SK-N-SH (cell line): ENCODE results near the gene HSPB2. TPM values are rescaled to one million over a fixed set of nuclear protein-coding genes. Genes with fewer than 3 reads are reported as not detected.

ENCODE experiments used
- CTCF ChIA-PET: fragments of 300-600, 350-600 bp; formaldehyde crosslinking; extraction: SDS; loops from one replicate; lab custom pipeline; 2021; lab: Yijun Ruan, JAX
- POLR2A ChIA-PET: fragments of 350-600 bp; sonication (Branson Sonifier 250); formaldehyde crosslinking; extraction: SDS; loops from one replicate; lab custom pipeline; 2020; ENCODE audit warnings: antibody characterized with exemption, inconsistent platforms; lab: Yijun Ruan, JAX
- DNase-seq: peaks from one replicate; pipeline ENCODE4 v3.0.0; 2012
- H2AFZ ChIP-seq: fragments of 200-600 bp; sonication (generic); 2 replicates; pipeline ENCODE4 v1.8.1; 2016; ENCODE audit warnings: antibody characterized with exemption, mild to moderate bottlenecking, low read depth
- H3F3A ChIP-seq: fragments of 200-600 bp; sonication (generic); replicated peaks from 2 replicates; pipeline ENCODE3; 2016; ENCODE audit warnings: antibody characterized with exemption, mild to moderate bottlenecking; ENCODE audit not compliant: insufficient read depth
- H3K27ac ChIP-seq, 2 experiments: fragments of 200-500 bp in 1 of 2; fragments of 200-600 bp in 1 of 2; sonication (Bioruptor generic) in 1 of 2; sonication (generic), shearing (Covaris generic) in 1 of 2; 2 replicates each; pipeline versions ENCODE4 v1.5.1 to v1.6.1; 2014 to 2016; ENCODE audit warnings: low read depth in 2 of 2, inconsistent platforms in 1 of 2, low read length in 1 of 2, mild to moderate bottlenecking in 1 of 2, mixed read lengths in 1 of 2
- H3K27me3 ChIP-seq: fragments of 200-600 bp; sonication (generic), shearing (Covaris generic); 2 replicates; pipeline ENCODE4 v1.6.1; 2016; ENCODE audit warnings: mixed run types; ENCODE audit not compliant: insufficient read depth
- H3K36me3 ChIP-seq, 2 experiments: fragments of 200-500 bp in 1 of 2; fragments of 200-600 bp in 1 of 2; sonication (Bioruptor generic) in 1 of 2; sonication (generic) in 1 of 2; replicated peaks in 1 of 2; 2 replicates each; pipeline versions ENCODE3 to v1.5.1; 2014 to 2016; ENCODE audit warnings: low read length in 1 of 2, mild to moderate bottlenecking in 1 of 2; ENCODE audit not compliant: insufficient read depth in 2 of 2, control insufficient read depth in 1 of 2
- H3K4me1 ChIP-seq, 2 experiments: fragments of 200-500 bp in 1 of 2; fragments of 200-600 bp in 1 of 2; sonication (Bioruptor generic) in 1 of 2; sonication (generic), shearing (Covaris generic) in 1 of 2; 2 replicates each; pipeline versions ENCODE4 v1.5.1 to v1.6.1; 2014 to 2016; ENCODE audit warnings: low read depth in 1 of 2, low read length in 1 of 2, mixed run types in 1 of 2; ENCODE audit not compliant: insufficient read depth in 2 of 2, control insufficient read depth in 1 of 2
- H3K4me2 ChIP-seq: fragments of 200-600 bp; sonication (generic), shearing (Covaris generic); 2 replicates; pipeline ENCODE4 v1.6.1; 2017; ENCODE audit warnings: mixed run types
- H3K4me3 ChIP-seq, 2 experiments: fragments of 200-500 bp in 1 of 2; fragments of 200-600 bp in 1 of 2; sonication (Bioruptor generic) in 1 of 2; sonication (generic), shearing (Covaris generic) in 1 of 2; 2 replicates each; pipeline versions ENCODE4 v1.5.1 to v1.8.1; 2014 to 2016; ENCODE audit warnings: low read depth in 2 of 2, inconsistent platforms in 1 of 2, low read length in 1 of 2, mild to moderate bottlenecking in 1 of 2, mixed read lengths in 1 of 2, moderate library complexity in 1 of 2
- H3K79me2 ChIP-seq: fragments of 200-600 bp; sonication (generic); 2 replicates; pipeline ENCODE4 v1.8.1; 2017; ENCODE audit warnings: mild to moderate bottlenecking; ENCODE audit not compliant: insufficient read depth
- H3K9ac ChIP-seq: fragments of 200-600 bp; sonication (generic); 2 replicates; pipeline ENCODE4 v1.6.1; 2017; ENCODE audit warnings: mixed run types
- H3K9me2 ChIP-seq: fragments of 200-600 bp; sonication (generic); 2 replicates; pipeline ENCODE4 v1.6.1; 2017; ENCODE audit warnings: mixed run types
- H3K9me3 ChIP-seq: fragments of 200-600 bp; sonication (generic); 2 replicates; pipeline ENCODE4 v1.6.1; 2017; ENCODE audit warnings: mixed run types, mild to moderate bottlenecking, moderate library complexity
- H4K20me1 ChIP-seq: fragments of 200-600 bp; sonication (generic); 2 replicates; pipeline ENCODE4 v1.6.1; 2017; ENCODE audit warnings: mild to moderate bottlenecking, mixed run types; ENCODE audit not compliant: insufficient read depth
- ELF1 ChIP-seq: IDR thresholded peaks from 2 replicates; pipeline ENCODE4 v1.4.0; 2012
- EZH2phosphoT487 ChIP-seq: fragments of 200-600 bp; sonication (generic); IDR thresholded peaks from 2 replicates; pipeline ENCODE4 v1.6.1; 2017; ENCODE audit warnings: low read depth, mixed run types, mild to moderate bottlenecking, antibody characterized with exemption, moderate library complexity, borderline replicate concordance
- FOXJ3 ChIP-seq: sonication (generic); formaldehyde crosslinking; IDR thresholded peaks from 2 replicates; pipeline ENCODE4 v1.5.1; 2020; ENCODE audit warnings: mild to moderate bottlenecking, missing genetic modification reagents
- GABPA ChIP-seq: IDR thresholded peaks from 2 replicates; pipeline ENCODE4 v1.4.0; 2012; ENCODE audit warnings: low read depth, mild to moderate bottlenecking
- IRF3 ChIP-seq: fragments of 150-350 bp; IDR thresholded peaks from 2 replicates; pipeline ENCODE4 v1.6.1; 2016; ENCODE audit warnings: mild to moderate bottlenecking, low read depth, low read length
- MAX ChIP-seq: IDR thresholded peaks from 2 replicates; pipeline ENCODE4 v1.4.0; 2012; ENCODE audit warnings: low read depth
- MXI1 ChIP-seq: IDR thresholded peaks from 2 replicates; pipeline ENCODE4 v1.6.1; 2012; ENCODE audit warnings: mild to moderate bottlenecking, low read depth, low read length, improper control_type of control experiment
- NFIC ChIP-seq: IDR thresholded peaks from 2 replicates; pipeline ENCODE4 v1.4.0; 2012; ENCODE audit warnings: borderline replicate concordance
- POLR2AphosphoS5 ChIP-seq: IDR thresholded peaks from 2 replicates; pipeline ENCODE4 v1.6.1; 2012; ENCODE audit warnings: low read depth, low read length
- RCOR1 ChIP-seq: fragments of 150-350 bp; IDR thresholded peaks from 2 replicates; pipeline ENCODE4 v1.6.1; 2017; ENCODE audit warnings: antibody characterized with exemption, low read length
- SIN3A ChIP-seq: IDR thresholded peaks from 2 replicates; pipeline ENCODE4 v1.6.1; 2012; ENCODE audit warnings: low read depth, mild to moderate bottlenecking, low read length, moderate library complexity, borderline replicate concordance
- SMC3 ChIP-seq: IDR thresholded peaks from 2 replicates; pipeline ENCODE4 v1.6.1; 2012; ENCODE audit warnings: low read depth, low read length, improper control_type of control experiment
- TAF1 ChIP-seq: IDR thresholded peaks from 2 replicates; pipeline ENCODE4 v1.6.1; 2012; ENCODE audit warnings: low read depth, mild to moderate bottlenecking, low read length, moderate library complexity, borderline replicate concordance
- USF1 ChIP-seq: IDR thresholded peaks from 2 replicates; pipeline ENCODE4 v1.4.0; 2012; ENCODE audit warnings: low read depth, borderline replicate concordance
- WGBS: methylation state at CpG from one replicate; pipeline ENCODE4 v1.1.6; 2017; ENCODE audit warnings: low lambda C conversion rate; 5-methylcytosine and 5-hydroxymethylcytosine counted together
- polyA plus RNA-seq, 3 experiments: library from polyadenylated mRNA; depleted of rRNA; stranded (reverse); fragments of >200 nt; gene quantifications; 2 replicates each; pipeline ENCODE4 v1.2.3, GENCODE V29; 2012
- TF ChIP-seq, protein P1 (sequence below): fragments of 200-600 bp; sonication (generic); IDR thresholded peaks from 2 replicates; pipeline ENCODE4 v1.6.1; 2017; ENCODE audit warnings: antibody characterized with exemption, mild to moderate bottlenecking, moderate library complexity

The HSPB2 gene
- polyA plus RNA-seq, 1 of the 3 experiments (the other 2 are of a cell fraction): not detected

DNA sequence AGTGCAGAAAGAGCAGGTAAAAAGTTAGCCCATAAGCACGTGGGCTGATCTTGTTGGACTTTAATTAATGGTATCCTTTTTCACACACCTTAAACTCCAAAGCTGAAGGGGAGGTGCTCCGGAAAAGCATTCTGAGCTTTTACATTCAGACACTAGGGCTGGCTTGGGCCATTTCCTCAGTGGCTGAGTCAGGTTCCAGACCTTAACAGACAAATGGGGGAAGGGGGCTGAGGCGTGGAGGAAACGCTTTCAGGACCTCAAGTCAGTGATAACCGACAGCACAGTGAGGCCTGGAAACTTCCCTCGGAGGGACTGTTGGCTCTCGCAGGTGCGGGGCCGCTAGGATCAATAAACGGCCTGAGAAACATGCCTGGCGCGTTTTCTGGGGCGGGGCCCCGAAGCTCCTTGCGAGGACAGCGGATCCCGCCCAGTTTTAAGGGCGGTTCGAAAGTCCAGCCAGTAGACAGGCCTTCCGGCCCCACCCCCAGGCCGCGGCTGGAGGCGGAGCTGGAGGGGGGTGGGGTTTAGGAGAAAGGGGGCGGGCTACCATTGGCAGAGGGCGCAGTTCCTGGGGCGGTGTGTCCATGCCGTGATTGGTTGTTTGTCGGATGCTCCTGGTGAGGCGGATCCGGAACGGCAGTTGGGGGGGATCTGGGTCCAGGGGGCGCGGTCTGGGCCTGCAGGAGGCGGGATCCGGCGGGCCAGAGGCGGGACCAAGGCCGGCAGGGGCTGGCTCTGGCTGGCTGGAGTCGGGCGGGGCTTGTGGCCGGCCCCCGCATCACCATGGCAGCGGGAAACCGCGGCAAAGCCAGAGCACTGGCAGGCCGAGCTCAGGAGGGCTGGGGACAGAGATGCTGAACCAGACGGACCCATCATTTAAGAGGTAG lies 14.2 kb downstream of the HSPB2 start:
- H3K79me2 ChIP-seq: no peaks in the 10 kb centered on the region
- H3K4me3 ChIP-seq: peak overlapping the region; percentile 49 to 59
- peaks cover 24% of the 10 kb centered on the region for H3F3A ChIP-seq
- no peaks in the 10 kb centered on the region for H4K20me1 ChIP-seq
- ChIA-PET CTCF (interaction anchor here (0.9 to 15.8 kb wide), 6 partner anchors 10 to 354 kb away, joined by 3 to 272 read pairs (median 4); partner anchors contain the start of gene DIXDC1), POLR2A (interaction anchor here (0.9 to 1.5 kb wide), 10 partner anchors 9 to 160 kb away, joined by 3 to 6 read pairs (median 3); partner anchors contain the start of genes ALG9, DIXDC1, FDXACB1 and PPP2R1B)
- no peaks in the 10 kb centered on the region for H3K9me2 ChIP-seq
- no peaks in the 10 kb centered on the region for H3K36me3 ChIP-seq
- no peak for TF ChIP-seq FOXJ3 (CRISPR knock-in tag)
- TF ChIP-seq NFIC: no peak
- TF ChIP-seq SIN3A: peak; percentile 22; the same call in 1 of the 2 replicates
- peak; percentile 7; the same call in 1 of the 2 replicates for TF ChIP-seq SMC3
- TF ChIP-seq EZH2phosphoT487: no peak
- TF ChIP-seq, protein P1, sequence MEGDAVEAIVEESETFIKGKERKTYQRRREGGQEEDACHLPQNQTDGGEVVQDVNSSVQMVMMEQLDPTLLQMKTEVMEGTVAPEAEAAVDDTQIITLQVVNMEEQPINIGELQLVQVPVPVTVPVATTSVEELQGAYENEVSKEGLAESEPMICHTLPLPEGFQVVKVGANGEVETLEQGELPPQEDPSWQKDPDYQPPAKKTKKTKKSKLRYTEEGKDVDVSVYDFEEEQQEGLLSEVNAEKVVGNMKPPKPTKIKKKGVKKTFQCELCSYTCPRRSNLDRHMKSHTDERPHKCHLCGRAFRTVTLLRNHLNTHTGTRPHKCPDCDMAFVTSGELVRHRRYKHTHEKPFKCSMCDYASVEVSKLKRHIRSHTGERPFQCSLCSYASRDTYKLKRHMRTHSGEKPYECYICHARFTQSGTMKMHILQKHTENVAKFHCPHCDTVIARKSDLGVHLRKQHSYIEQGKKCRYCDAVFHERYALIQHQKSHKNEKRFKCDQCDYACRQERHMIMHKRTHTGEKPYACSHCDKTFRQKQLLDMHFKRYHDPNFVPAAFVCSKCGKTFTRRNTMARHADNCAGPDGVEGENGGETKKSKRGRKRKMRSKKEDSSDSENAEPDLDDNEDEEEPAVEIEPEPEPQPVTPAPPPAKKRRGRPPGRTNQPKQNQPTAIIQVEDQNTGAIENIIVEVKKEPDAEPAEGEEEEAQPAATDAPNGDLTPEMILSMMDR: 0 out of 2 replicates have a peak, but pooled peaks have one; percentile 9
- TF ChIP-seq IRF3: 0 out of 2 replicates have a peak, but pooled peaks have one; percentile 4
- TF ChIP-seq MAX: peak; percentile 89; the same call in 1 of the 2 replicates
- TF ChIP-seq RCOR1: no peak
- TF ChIP-seq MXI1: peak; percentile 60
- TF ChIP-seq POLR2AphosphoS5: peak; percentile 89
- TF ChIP-seq ELF1: 0 out of 2 replicates have a peak, but pooled peaks have one; percentile 26
- TF ChIP-seq TAF1: peak; percentile 53; the same call in 1 of the 2 replicates
- TF ChIP-seq GABPA: peak; percentile 34; the same call in 1 of the 2 replicates
- no peak for TF ChIP-seq USF1
- peak overlapping the region; percentile 94 for H2AFZ ChIP-seq
- H3K4me2 ChIP-seq: peak overlapping the region; percentile 74
- peaks cover 7 to 30% of the 10 kb centered on the region in 2 experiments for H3K4me1 ChIP-seq
- peak overlapping the region; percentile 76 to 84 for H3K27ac ChIP-seq
- no peaks in the 10 kb centered on the region for H3K9me3 ChIP-seq
- H3K27me3 ChIP-seq: no peaks in the 10 kb centered on the region
- peak overlapping the region; percentile 68 for H3K9ac ChIP-seq
- 4% methylated on average over 23 of the region's 47 CpGs for WGBS
- DNase-seq: peak; percentile 97
